NCI-H2107 treated with DMSO at 0.1 percent for 48 hours (cell line): ENCODE measurements around the gene NTRK1.

ENCODE experiments used
- DNase-seq: peaks from one replicate; lab custom pipeline; 2025; ENCODE audit not compliant: unreplicated experiment; lab: John Stamatoyannopoulos, UW

NTRK1 gene

DNA sequence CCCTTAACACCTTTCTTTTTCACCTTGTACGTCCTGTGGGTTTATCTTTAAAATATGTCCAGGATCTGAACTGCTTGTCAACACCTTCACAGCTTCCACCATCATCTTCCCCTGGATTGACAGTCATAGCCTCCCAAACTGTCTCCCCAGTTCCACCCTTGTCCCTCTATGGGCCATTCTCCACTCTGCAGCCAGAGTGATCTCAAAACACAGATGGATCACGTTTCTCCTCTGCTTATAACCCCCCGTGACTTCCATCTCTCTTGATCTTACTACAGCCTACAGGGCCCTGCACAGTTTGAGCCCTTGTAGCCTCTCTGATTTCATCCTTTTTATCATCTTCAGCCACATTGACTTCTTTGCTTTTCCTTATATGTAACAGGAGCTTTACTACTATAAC is 6.0 kb upstream of the NTRK1 start:
- DNase-seq = no peak

GRCh38 chr1:156856282-156856785 is 4.3 kb upstream of the NTRK1 start:
- DNase-seq = no peak

- DNase-seq = no peak
These were observed 3.1 kb upstream of the NTRK1 start for GRCh38 chr1:156857532-156857931.

- no peak for DNase-seq
These were observed 2.1 kb upstream of the NTRK1 start for GRCh38 chr1:156858555-156858956.

DNA sequence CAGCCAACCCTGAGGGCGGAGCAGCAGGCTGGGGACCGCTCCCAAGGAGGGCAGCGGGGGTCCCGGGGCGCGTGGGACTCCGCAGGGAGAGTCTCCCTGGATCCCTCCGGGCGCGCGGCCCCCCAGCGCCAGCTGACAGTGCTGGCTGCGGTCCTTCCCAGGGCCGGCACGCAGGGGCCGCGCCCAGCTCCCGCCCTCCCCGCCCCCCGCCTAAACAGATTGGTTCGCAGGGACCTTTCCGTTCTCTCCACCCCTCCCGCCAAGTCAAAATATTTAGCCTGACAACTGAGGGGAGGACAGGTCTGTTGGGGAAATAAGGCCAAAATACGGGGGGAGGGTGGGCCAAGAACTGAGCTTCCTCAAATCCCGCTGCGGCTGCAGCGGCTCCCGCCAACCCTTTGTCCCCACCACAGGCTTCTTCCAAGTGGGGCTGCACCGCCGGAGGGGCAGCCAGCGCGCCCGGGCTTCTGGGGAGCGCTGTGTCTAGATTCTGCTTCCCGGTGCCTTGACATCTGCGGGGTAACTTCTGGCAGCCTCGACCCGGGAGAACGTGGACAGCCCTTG is 1.6 kb upstream of the NTRK1 start, which contains the start of gene INSRR:
Gene INSRR (minus strand): TSS at position 159 of the 564 bp plus-strand sequence. CDS start 496 bp downstream, outside the sequence.
- no peak for DNase-seq

- DNase-seq = no peak
These were observed 1.0 kb upstream of the NTRK1 start for GRCh38 chr1:156859523-156860112.

DNA sequence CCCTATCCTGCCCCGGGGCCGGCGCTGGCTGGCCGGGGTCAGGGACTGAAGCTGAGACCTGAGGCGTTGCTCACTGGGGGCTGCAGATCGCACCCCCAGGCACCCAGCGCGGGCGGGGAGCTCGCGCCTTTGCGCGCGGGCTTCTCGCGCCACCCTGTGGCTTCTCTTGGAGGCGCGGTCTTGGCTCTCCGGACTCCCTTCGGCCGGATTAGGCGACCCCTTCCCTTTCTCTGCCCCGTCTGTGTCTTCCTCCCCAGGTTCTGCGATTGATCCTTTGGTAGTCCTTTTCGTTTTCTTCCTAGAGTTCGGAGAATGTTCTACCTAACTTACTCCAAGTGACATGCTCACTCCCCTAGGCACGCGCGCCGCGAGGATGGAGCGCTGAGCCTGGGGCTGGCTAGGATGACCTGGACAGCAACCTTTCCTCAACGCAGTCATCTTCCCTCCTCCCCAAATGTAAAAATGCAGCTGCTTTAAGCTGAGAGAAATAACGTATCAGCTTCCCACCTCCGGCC is 495 bp upstream of the NTRK1 start:
- DNase-seq = no peak

- DNase-seq = no peak
These were observed 1.9 kb downstream of the NTRK1 start for GRCh38 chr1:156862584-156862983.

DNA sequence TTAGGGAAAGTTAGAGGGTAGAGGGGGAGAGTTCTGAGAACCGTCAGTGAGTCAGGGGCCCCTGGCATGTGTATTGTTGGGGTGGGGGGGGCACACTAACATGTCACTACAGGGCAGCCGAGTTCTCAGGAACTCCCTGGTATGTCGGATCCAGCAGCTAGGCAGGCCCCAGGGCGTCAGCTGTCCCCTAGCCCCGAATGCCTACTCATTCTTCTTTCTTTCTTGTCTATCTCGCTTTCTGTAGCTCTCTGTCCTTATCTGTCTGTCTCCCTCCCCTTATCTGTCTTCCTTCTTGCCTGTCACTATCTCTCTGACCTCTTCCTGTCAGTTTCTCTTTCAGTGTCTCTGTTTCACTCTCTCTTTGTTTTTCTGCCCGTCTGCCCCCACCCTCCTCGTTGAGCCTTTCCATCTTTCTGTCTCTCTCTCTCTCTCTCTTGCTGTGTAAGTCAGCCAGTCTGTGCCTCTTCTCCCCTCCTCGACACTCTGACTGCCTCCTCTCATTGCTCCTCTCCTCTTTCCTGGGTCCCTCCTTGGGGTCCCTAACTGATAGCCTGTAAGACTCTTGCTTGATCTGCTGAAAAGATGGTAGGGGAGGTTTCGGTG is 2.4 kb downstream of the NTRK1 start:
- no peak for DNase-seq

- no peak for DNase-seq
These were observed 3.0 kb downstream of the NTRK1 start for GRCh38 chr1:156863631-156864030.

- no peak for DNase-seq
These were observed 4.1 kb downstream of the NTRK1 start for GRCh38 chr1:156864796-156865195.

DNA sequence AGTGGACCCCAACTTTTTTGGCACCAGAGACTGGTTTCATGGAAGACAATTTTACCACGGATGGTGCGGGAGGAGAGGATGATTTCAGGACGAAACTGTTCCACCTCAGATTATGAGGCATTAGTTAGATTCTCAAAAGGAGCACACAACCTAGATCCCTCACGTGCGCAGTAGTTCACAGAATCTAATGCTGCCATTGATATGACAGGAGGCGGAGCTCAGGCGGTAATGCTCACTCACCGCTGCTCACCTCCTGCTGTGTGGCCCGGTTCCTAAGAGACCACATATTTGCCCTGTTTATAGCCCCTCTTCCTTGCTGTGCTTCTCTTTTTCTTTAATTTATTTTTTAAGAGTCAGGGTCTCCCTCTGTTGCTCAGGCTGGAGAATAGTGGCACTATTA is 4.6 kb downstream of the NTRK1 start:
- DNase-seq = no peak

- no peak for DNase-seq
These were observed 5.2 kb downstream of the NTRK1 start for GRCh38 chr1:156865865-156866248.

DNA sequence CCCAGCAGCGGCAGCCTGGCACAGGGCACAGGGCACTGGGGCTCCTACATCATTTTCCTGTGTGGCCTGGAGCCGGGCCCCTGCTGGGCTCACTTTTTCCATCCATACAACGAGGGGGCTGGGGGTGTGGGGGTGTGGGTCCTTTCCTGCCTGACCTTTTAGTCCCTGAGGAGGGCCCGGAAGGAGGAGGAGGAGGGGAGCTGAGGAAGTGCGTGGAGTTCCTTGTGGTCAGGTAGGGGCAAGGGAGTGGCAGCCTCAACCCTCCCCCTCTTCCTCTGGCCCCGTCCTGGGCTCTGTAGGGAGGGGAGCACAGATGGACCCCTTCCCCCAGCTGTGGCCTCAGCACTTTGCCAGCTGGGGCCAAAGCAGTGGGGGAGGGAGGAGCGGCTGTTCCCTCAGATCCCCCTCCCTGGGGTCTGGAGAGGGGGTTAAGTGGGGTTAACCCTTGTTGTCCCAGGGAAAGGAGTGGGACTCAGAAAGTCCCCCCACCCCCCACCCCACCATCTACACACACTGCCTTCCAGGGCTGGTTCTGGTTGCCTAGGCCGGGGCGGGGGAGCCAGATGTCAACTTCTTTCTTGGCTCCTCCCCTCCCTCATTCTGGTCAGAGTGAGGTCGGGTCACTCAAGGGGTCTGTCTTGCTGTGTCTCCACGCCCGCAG is 5.7 kb downstream of the NTRK1 start:
- DNase-seq = no peak

- DNase-seq = no peak
These were observed 7.7 kb downstream of the NTRK1 start for GRCh38 chr1:156868341-156868740.

- no peak for DNase-seq
These were observed 8.8 kb downstream of the NTRK1 start for GRCh38 chr1:156869455-156869854.

DNA sequence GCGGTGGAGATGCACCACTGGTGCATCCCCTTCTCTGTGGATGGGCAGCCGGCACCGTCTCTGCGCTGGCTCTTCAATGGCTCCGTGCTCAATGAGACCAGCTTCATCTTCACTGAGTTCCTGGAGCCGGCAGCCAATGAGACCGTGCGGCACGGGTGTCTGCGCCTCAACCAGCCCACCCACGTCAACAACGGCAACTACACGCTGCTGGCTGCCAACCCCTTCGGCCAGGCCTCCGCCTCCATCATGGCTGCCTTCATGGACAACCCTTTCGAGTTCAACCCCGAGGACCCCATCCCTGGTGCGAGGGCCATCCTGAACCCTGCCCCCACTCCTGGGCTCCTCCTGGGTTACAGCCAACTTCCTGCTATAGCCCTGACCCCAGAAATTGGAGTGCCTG is 13.0 kb downstream of the NTRK1 start:
- DNase-seq = no peak

DNA sequence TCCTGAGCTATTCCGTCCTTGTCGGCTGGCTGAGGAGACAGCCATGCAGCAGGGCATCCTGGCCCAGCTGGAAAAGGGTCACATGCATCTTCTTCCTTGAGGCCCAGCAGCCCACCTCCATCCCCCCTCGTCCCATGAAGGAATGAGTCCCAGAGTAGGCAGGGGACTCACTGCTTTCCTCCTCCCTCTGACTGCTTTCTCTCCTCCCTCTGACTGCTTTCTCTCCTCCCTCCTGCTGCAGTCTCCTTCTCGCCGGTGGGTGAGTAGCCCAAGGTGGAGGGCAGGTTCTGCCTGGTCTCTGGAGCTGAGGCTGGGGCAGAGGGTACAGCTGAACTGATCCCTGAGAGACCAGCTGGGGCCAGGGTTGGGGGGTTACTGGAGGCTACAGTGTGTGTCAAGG is 13.5 kb downstream of the NTRK1 start:
- no peak for DNase-seq

- DNase-seq = no peak
These were observed 14.1 kb downstream of the NTRK1 start for GRCh38 chr1:156874572-156875340.

DNA sequence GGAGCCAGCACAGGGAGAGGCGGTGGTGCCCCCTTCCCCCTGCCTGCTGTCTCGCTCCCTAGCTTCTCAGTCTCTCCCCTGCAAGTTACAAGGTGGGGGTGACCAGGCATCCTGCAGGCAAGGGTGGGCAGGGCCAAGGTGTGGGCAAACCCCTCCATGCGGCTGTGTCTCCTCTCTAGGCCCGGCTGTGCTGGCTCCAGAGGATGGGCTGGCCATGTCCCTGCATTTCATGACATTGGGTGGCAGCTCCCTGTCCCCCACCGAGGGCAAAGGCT is 14.6 kb downstream of the NTRK1 start:
- DNase-seq = no peak

GRCh38 chr1:156876281-156876680 is 15.6 kb downstream of the NTRK1 start:
- DNase-seq = no peak
